Muscle layer of colon (tissue), 2 donors: Measurements from ENCODE around the gene SLC2A3.

Experiments used
- H3K27ac ChIP-seq: one replicate; pipeline ENCODE4 v1.7.0; 2013; ENCODE audit warnings: low read depth, mild to moderate bottlenecking, low read length, moderate library complexity
- H3K27me3 ChIP-seq, 2 donors: one replicate each; pipeline ENCODE4 v1.7.0; 2013; ENCODE audit warnings: low read length in 2 of 2, mild to moderate bottlenecking in 2 of 2; ENCODE audit not compliant: insufficient read depth in 2 of 2, control insufficient read depth in 1 of 2
- H3K36me3 ChIP-seq: one replicate; pipeline ENCODE4 v1.7.0; 2013; ENCODE audit warnings: mild to moderate bottlenecking, low read length; ENCODE audit not compliant: insufficient read depth
- H3K4me1 ChIP-seq: one replicate; pipeline ENCODE4 v1.7.0; 2013; ENCODE audit warnings: mild to moderate bottlenecking, low read length; ENCODE audit not compliant: insufficient read depth
- H3K4me3 ChIP-seq, 2 donors: one replicate each; pipeline ENCODE4 v1.7.0; 2013; ENCODE audit warnings: low read length in 2 of 2, low read depth in 1 of 2, mild to moderate bottlenecking in 1 of 2, moderate library complexity in 1 of 2
- H3K9ac ChIP-seq: one replicate; pipeline ENCODE4 v1.7.0; 2013; ENCODE audit warnings: low read length
- H3K9me3 ChIP-seq: one replicate; pipeline ENCODE4 v1.7.0; 2013; ENCODE audit warnings: mild to moderate bottlenecking, low read length
- donor health status: abdominal sarcoma.
- donor health status: Adenocarcinoma of cecum.

The SLC2A3 gene

GRCh38 chr12:7872566-7873319 is 63.2 kb downstream of the SLC2A3 start, which contains the start of gene SLC2A14:
Gene SLC2A14, minus strand, starts transcription at chr12:7872915. Its CDS starts 3,035 bp downstream, at chr12:7869880.
- Histone ChIP-seq H3K27me3 (peaks cover 16 to 22% of the 10 kb centered on the region in 2 donors), H3K9me3 (no peaks in the 10 kb centered on the region), H3K4me1 (no peaks in the 10 kb centered on the region), H3K27ac (no peak within 1 kb of the TSS), H3K9ac (no peak within 1 kb of the TSS), H3K36me3 (no peaks in the 10 kb centered on the region), H3K4me3 (no peak within 1 kb of the TSS)

GRCh38 chr12:7870335-7870734 is 65.7 kb downstream of the SLC2A3 start:
- Histone ChIP-seq H3K4me1 (no peaks in the 10 kb centered on the region), H3K9me3 (no peaks in the 10 kb centered on the region), H3K9ac (no peak overlapping the region), H3K27me3 (peaks cover 16 to 22% of the 10 kb centered on the region in 2 donors), H3K4me3 (no peak overlapping the region), H3K27ac (no peak overlapping the region), H3K36me3 (no peaks in the 10 kb centered on the region)
